ENCODE measurements around the gene CHCHD1.
"Not testable (repeated sequence)": the region's sequence is repeated elsewhere in the genome, so short reads cannot be mapped to it uniquely, and the experiment has no call there.

The CHCHD1 gene

DNA sequence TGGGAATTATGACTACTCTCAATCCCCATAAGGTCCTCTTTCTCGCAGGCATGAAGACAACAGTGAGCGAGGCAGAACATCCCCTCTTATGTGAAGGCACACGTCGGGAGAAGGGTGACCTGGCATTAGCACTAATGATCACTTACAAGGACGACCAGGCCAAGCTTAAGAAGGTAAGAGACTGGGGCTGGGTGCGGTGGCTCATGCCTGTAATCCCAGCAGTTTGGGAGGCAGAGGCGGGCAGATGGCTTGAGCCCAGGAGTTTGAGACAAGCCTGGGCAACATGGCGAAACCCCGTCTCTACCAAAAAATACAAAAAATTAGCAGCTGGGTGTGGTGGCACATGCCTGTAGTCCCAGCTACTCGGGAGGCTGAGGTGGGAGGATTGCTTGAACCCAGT is 13.6 kb downstream of the CHCHD1 start:
- DNase-seq: not testable (repeated sequence)

DNA sequence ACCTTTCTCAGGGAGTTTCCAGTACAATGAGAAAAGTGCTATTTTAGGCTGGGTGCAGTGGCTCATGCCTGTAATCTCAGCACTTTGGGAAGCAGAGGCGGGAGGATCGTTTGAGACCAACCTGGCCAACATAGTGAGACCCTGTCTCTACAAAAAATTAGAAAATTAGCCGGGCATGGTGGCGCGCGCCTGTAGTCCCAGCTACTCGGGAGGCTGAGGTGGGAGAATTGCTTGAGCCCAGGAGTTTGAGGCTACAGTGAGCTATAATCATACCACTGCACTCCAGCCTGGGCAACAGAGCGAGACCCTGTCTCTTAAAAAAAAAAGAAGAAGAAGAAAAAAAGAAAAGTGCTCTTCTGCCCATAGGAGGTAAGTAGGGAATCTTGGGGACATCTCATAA is 14.2 kb downstream of the CHCHD1 start:
- DNase-seq: not testable (repeated sequence)

DNA sequence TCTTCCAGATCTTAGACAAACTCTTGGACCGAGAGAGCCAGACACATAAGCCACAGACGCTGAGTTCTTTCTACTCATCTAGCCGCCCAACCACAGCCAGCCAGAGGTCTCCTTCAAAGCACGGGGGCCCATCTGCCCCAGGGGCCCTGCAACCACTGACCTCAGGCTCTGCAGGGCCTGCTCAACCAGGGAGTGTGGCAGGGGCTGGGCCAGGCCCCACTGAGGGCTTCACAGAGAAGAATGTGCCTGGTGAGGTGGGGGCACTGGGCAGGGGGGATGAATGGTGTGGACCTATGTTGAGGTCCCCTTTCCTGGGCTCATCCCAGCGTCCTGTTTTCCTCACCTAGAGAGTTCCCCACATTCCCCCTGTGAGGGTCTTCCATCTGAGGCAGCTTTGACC is 14.9 kb downstream of the CHCHD1 start:
- DNase-seq: no peak

DNA sequence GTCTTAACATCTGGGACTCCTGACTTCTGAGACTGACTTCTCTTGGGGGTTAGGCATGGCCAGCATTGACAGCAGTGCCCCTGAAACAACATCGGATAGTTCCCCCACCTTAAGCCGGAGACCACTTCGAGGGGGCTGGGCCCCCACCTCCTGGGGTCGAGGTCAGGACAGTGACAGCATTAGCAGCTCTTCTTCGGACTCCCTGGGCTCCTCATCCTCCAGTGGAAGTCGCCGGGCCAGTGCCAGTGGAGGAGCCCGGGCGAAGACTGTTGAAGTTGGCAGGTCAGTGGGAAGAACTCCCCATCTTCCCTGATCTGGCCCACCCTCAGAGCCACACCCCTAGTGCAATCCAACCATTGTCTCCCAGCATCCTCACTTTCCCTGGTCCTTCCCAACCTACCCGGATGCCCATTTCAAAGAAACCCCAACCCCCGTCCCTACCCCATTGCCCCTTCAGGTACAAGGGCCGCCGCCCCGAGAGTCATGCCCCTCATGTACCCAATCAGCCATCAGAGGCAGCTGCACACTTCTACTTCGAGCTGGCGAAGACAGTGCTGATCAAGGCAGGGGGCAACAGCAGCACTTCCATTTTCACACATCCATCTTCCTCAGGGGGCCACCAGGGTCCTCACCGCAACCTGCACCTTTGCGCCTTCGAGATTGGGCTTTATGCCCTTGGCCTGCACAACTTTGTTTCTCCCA is 15.6 kb downstream of the CHCHD1 start:
- DNase-seq: no peak

DNA sequence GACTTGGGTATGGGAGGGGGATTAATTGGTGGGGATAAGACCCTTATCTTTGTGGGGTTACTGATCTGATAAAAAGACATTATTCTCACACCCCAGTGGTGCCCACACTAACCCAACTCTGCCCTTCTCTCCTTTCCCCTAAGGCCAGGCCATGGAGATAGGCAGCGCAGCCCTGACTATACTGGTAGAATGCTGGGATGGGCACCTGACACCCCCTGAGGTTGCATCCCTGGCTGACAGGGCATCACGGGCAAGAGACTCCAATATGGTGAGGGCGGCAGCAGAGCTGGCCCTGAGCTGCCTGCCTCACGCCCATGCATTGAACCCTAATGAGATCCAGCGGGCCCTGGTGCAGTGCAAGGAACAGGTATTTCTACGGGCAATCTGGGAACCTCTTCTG is 16.2 kb downstream of the CHCHD1 start:
- DNase-seq: no peak

DNA sequence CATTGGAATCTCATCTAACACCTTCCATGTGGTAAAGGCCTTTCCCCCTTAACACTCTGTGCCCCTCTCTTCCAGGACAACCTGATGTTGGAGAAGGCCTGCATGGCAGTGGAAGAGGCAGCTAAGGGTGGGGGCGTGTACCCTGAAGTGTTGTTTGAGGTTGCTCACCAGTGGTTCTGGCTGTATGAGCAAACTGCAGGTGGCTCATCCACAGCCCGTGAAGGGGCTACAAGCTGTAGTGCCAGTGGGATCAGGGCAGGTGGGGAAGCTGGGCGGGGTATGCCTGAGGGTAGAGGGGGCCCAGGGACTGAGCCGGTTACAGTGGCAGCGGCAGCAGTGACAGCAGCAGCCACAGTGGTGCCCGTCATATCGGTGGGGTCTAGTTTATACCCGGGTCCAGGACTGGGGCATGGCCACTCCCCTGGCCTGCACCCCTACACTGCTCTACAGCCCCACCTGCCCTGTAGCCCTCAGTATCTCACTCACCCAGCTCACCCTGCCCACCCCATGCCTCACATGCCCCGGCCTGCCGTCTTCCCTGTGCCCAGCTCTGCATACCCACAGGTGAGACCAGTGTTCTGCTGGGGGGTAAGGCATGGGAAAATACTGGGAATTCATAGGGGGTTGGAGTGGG is 17.2 kb downstream of the CHCHD1 start:
- DNase-seq: no peak

DNA sequence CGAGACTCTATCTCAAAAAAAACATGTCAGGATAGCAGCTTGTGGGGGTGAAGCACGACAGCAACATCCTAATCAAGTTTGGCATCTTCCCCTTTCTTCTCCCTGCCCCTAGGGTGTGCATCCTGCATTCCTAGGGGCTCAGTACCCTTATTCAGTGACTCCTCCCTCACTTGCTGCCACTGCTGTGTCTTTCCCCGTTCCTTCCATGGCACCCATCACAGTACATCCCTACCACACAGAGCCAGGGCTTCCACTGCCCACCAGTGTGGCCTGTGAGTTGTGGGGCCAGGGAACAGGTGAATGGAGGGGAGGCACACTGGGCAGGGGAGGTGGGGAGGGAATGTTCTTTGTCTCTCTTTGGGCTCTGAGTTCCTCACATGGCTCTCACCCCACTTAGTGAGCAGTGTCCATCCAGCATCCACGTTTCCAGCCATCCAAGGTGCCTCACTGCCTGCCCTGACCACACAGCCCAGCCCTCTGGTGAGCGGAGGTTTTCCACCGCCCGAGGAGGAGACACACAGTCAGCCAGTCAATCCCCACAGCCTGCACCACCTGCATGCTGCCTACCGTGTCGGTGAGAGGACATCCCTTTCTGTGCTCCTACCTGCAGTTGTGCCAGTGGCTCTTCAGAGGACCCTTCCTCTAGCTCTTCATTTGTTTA is 18.2 kb downstream of the CHCHD1 start:
- DNase-seq: no peak

DNA sequence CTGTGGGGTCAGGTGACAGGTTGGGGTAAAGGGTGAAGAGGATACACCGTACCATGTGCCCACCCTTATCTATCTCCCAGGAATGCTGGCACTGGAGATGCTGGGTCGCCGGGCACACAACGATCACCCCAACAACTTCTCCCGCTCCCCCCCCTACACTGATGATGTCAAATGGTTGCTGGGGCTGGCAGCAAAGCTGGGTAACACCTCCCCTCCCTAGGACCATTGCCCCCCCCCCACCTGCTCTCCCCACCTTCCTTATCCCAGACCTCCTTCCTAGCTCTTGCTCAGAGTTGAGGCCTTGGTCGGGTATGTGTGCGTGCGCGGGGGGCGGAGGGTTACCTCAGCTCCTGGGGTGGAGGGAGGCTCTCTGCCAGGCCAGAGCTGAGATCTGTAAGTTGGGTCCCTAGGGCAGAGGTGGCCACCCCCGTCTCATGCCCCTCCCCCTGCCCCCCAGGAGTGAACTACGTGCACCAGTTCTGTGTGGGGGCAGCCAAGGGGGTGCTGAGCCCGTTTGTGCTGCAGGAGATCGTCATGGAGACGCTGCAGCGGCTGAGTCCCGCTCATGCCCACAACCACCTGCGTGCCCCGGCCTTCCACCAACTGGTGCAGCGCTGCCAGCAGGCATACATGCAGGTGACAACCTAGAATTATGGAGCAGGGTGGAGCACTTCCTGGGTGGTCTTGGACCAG is 18.9 kb downstream of the CHCHD1 start:
- no peak for DNase-seq

DNA sequence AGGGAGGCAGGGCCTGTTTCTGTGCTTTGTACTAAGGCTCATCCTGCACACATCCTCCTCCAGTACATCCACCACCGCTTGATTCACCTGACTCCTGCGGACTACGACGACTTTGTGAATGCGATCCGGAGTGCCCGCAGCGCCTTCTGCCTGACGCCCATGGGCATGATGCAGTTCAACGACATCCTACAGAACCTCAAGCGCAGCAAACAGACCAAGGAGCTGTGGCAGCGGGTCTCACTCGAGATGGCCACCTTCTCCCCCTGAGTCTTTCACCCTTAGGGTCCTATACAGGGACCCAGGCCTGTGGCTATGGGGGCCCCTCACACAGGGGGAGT is 19.4 kb downstream of the CHCHD1 start:
- no peak for DNase-seq

DNA sequence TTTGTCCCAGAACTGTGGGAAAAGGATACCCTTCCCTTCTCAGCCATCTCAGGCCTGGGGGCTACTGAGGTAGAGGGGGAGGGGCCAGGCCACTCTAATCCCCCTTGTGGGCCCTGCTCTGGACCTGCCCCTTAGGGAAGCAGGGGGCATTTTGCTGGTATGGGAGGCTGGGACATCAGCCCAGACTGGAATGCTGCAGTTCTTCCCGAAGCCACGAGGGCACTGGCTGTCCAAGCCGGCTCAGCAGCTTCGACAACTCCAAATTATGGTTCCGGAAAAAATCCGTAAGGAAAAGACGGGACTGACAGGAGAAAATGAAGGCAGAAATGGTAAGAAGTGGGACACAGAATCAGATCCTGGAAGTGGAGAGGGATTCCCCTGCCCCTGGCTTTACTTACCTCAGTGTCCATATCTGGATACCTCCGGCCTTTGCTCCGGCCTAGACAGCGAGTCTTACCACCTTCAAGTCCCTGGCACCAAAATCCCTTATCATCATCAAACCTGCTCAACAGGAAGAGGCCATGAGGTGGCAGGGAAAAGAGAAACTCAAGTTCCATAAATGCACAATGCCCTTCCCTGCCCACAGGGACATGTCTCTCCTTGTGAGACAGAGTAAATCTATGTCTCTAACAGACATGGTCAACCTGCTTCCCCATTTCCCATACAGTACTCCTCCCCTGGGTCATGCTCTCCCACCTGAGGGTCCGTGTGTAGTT is 20.6 kb downstream of the CHCHD1 start:
- DNase-seq: no peak

DNA sequence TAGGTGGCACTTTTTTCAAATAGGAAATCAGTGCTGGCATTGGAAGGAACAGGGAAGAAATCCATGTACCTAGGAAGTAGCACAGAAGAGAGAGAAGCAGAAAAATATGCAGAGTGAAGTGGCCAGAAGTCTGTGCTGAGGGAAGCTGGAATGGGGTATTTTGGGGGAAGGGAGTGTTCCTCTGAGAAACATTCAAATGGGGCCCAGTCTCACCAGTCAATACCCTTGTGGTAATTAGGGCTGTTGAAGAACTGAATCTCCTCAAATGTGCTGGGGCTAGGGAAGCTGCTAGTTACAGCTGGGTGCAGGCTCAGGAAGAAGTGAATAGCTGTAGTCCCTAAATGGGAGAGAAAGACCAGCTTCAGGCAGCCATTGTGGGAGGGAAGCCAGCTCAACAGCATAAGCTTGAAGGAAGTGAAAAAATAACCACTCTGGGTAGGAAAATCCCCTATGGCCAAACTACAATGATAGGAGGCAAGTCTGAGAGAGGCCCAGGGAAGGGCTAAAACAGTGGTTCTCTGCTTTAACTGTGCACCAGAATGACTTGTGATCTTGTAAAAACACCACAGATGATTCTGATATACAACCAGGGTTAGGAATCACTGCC is 21.9 kb downstream of the CHCHD1 start:
- no peak for DNase-seq

DNA sequence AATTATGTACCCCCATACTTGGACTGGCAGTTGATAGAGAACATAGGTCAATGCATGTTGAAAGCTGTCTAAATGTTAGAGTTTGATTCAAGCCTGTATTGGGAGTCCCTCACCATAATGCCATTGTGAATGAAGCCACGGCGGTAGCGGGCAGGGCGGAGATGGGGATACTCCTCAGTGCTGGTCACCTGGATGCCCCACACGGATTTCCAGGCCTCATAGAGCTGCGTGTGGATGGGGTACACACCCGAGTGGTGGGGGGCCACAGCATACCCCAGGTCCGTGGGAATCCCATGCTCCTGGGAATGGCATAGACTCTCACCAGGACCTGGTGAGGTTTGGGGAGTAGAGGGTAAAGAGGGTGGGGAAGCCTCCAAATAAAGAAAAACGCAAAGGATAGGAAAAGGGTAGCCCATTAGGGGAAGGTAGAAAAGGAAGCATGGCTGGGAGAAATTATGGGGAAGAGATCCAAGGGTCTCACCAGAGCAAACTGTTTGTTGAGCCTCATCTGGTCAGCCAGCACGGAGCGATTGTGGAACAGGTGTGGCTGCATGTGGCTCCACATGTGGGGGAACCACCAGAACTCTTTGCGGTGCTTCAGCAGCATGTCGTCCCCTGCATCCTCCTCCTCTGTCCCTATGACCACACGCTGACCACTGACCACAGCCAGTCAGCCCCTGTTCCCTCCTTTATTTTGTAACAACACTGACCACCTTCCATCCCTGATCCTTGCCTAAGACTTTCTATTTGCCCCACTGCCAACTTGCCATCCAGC is 24.5 kb downstream of the CHCHD1 start:
- no peak for DNase-seq

DNA sequence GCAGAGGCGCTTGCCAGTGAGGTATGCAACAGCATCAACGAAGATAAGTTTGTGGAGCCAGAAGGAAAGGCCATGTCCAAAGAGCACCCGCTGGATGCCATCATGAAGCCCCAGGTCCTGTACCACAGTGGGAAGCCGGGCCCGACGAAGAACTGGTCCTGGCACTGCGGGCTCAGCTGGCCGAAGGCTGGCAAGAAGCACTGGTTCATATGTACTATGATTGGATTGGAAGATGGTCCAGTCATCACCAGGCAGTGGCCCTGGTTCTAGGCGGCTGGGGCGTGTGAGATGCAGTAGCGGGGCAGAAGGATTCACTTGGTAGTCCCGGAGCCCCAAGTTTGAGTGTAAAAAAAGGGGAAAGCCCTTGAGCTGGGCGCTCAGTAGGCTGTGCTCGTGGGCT is 25.6 kb downstream of the CHCHD1 start:
- DNase-seq: no peak

DNA sequence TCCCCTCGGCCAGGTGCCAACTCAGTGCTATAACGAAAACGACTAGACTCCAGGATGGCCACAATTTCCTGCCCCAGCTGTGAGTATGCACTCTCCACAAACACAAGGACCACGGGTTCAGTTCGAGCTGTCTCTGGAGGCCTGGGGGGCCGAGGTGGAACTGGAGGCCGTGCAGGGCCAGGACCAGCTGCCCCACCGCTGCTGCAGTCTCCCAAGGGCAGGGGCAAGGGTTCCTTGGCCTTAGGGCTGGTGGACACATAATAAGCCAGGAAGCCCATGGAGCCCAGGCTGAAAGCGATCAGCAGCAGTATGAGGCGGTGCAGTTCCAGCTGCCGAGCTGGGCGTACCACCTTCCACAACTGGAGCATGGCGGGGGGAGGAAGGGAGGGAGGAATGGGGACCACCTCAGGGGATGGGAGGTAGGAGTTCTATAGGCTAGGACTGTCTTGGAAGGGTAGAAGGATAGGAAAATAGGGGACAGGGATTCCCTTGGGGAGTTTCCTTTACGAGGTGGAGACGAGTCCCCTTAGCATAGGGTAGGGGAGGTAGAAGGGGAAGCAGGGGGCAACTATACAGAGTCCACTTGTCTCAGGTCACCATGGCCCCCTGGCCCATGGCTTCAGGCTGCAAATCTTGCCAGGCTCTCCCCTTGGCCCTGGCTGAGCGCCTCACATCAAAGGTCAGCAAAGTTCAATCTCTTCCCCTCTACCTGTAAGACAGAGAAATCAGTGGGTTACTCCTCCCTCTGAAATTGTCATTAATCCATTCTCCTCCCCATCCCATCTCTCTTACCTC is 26.4 kb downstream of the CHCHD1 start:
- DNase-seq: no peak

DNA sequence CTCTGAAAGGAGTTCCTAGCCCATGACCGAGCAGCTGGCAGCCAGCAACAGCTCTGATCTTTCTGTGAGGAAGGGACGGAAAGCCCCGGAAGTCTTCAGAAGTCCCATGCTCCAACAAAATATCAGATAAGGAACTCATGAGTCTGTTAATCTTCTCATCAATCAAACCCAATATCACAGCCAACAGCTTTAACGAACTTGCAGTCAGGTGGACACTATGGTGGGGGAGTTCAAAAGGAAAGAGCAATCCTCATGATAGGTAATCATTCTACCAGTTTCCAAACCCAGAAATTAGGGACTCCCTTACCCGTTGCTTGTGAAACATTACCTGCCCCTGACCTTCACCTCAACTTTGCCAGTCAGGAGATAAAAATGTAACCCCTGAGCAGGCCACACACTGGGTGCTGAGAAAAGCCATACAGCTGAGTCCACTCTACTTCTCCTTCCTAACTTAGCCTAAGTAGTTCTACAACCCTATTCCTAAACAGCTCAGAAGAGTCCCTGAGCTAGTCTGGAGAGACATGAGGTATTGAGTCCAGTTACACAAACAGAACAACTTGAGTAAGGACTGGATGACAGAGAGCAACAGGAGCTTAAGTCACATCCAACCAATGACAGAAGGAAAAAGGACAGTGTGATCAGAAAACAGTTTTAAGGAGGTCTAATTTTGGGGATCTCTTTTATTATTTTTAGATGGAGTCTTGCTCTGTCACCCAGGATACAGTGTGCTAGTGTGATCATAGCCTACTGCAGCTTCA is 27.4 kb downstream of the CHCHD1 start:
- no peak for DNase-seq

DNA sequence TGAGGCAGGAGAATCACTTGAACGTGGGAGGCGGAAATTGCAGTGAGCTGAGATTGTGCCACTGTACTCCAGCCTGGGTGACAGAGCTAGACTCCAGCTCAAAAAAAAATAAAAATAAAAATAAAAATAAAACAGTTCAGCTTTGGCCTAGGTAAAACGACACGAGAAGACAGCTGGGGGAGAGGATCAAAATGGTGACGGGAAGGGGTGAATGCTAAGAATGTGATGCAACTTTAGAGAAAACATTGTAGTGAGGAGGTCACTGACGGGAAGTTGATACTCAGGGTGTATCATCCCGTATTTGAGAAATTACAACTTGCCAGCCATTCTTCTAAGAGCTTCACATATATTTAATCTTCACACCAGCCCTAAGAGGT is 28.5 kb downstream of the CHCHD1 start:
- DNase-seq: no peak

DNA sequence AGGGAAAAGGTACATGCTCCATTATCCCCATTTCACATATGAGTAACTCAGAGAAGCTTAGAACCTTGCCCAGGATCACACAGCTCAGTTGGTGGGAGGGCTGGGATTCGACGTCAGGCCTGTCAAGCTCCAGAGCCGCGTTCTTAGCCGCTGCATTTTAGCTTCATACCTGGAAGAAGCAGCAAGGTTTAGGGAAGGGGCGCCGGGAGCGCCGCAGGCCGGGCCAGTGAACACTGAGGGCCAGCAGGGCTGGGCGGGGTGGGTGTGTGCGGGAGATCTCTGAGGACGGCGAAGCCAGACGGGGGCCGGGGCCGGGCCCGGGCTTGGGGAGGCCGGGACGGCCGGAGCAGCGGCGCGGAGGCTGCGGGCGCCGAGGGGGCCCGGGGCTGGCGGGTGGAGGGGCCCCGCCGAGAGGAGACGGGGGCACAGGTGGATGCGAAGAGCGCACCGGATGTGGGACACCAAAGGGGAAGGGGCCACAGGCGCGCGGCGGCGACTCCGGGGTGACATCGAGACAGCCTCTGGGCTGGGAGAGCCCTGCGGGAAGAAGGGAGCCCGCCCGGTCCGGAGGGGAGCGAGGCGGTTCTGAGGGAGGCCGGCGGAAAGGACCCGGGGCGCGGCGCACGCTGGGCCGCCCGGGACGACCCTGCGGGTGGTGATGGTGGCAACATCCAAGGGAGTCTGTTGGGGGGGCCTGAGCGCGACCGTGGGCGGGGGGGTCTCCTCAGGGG is 29.1 kb downstream of the CHCHD1 start:
- peak; percentile 48 for DNase-seq

DNA sequence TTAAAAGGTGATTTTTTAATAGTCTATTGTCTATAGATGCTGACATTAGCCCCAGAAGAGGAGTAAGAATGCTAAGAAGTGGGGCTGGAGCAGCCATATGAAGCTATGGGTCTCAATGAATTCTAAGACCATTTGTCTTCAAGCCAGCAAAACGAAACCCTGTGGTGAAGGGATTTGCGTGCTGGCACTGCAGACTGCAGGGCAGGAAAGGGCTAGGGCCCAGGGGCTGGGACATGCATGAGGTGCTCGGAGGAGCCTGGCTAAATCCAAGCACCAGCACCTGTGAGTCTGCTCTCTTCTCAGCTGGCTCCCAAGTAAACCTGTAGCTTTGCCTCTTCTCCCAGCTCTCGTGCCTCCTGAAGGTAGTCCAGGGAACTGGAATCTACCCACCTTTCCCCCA is 30.8 kb downstream of the CHCHD1 start:
- DNase-seq: no peak

DNA sequence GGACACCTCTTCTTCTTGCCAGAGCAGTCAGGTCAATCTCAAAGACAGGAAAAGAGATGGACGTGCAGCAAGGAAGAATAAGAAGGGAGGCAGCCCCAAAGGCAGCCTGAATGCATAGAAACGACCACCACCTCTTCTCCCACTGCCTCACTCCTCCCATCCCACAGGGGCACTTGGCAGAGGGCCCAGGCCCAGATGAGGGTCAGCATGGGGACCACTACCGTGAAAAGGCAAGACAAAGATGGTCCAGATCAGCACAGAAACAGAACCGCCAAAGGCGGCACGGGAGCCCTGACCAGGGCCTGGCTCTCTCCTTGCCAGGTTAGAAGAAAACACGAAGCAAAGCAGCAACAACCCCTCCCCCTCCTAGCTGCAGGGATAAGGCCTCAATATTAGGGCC is 31.5 kb downstream of the CHCHD1 start:
- no peak for DNase-seq

All from NCI-H146 (cell line).